Ectodermal cell (in vitro differentiated cells): ENCODE results near the gene NPR3.
"Not testable (repeated sequence)": the region's sequence is repeated elsewhere in the genome, so short reads cannot be mapped to it uniquely, and the experiment has no call there.

Source experiments
- H3K27ac ChIP-seq: 2 replicates; pipeline ENCODE4 v1.7.0; 2013; ENCODE audit warnings: mild to moderate bottlenecking, low read depth, low read length; ENCODE audit not compliant: insufficient read depth, poor library complexity, severe bottlenecking
- H3K27me3 ChIP-seq: 2 replicates; pipeline ENCODE4 v1.7.0; 2013; ENCODE audit warnings: mild to moderate bottlenecking, low read length; ENCODE audit not compliant: insufficient read depth, control insufficient read depth, poor library complexity, severe bottlenecking
- H3K36me3 ChIP-seq: one replicate; pipeline ENCODE4 v1.7.0; 2013; ENCODE audit warnings: low read length; ENCODE audit not compliant: control insufficient read depth, insufficient read depth
- H3K4me1 ChIP-seq: one replicate; pipeline ENCODE4 v1.7.0; 2013; ENCODE audit warnings: low read length; ENCODE audit not compliant: control insufficient read depth, insufficient read depth
- H3K4me3 ChIP-seq: 2 replicates; pipeline ENCODE4 v1.7.0; 2013; ENCODE audit warnings: low read depth, low read length, control low read depth; ENCODE audit not compliant: insufficient read depth
- H3K9me3 ChIP-seq: 2 replicates; pipeline ENCODE4 v1.7.0; 2013; ENCODE audit warnings: mild to moderate bottlenecking, low read length, moderate library complexity; ENCODE audit not compliant: control insufficient read depth
- WGBS, 2 experiments: methylation state at CpG; one replicate each; pipeline ENCODE4 v1.1.7; 2013; ENCODE audit warnings: missing lambda C conversion rate in 2 of 2; 5-methylcytosine and 5-hydroxymethylcytosine counted together

The NPR3 gene

GRCh38 chr5:32803656-32804055 lies 92.5 kb downstream of the NPR3 start:
- WGBS, 2 experiments, result 93 to 96% methylated on average over 3 of the region's 3 CpGs
- Histone ChIP-seq H3K4me1 (no peaks in the 10 kb centered on the region), H3K9me3 (no peaks in the 10 kb centered on the region), H3K4me3 (no peak overlapping the region), H3K27me3 (no peaks in the 10 kb centered on the region), H3K27ac (no peak overlapping the region), H3K36me3 (no peaks in the 10 kb centered on the region)

DNA sequence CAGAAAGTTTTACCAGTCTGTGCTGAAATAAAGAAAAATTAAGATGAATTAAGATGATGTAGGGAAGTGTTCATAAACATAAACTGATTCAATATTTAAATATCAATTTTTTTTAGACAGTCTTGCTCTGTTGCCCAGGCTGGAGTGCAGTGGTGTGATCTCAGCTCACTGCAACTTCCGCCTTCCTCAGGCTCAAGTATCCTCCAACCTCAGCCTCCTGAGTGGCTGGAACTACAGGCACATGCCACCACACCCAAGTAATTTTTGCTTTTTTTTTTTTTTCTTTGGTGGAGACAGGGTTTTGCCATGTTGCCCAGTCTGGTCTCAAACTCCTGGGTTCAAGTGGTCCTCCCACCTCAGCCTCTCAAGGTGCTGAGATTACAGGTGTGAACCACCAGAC lies 94.3 kb downstream of the NPR3 start:
- H3K4me1 ChIP-seq, H3K27ac ChIP-seq, H3K4me3 ChIP-seq, H3K27me3 ChIP-seq, H3K9me3 ChIP-seq, H3K36me3 ChIP-seq: not testable (repeated sequence)
- 90 to 100% methylated on average over 1 of the region's 1 CpG for WGBS, 2 experiments

DNA sequence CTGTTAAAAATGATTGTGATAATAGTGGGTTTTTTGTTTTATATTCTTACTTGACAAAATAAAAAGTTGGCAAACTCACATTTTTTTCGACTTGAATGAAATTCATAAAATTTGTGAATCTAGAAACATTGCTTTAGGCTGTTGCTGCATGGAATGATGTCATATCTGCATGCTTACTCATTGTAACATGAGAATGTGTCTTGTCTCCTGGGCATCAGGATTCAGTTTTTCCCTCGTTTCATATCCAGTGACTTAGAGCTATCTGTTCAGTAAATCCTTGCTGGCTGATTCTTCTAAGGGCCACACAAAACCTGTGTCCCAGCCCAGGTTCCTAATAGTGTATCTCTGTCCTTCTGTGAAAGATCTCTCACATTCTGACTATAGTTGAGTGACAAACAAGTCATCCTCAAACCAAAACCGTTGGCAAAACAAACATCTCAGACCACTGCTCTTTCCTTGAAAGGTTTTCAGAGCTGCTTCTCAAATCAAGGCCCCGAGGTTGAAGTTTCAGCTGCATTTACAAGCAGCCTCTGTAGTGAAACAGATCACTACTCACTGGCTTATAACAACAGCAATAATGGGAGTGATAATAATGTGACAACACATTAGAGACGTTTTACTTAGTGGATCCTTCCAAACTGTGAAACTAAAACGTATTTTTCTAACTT lies 95.0 kb downstream of the NPR3 start:
- no peaks in the 10 kb centered on the region for H3K4me1 ChIP-seq
- no peaks in the 10 kb centered on the region for H3K9me3 ChIP-seq
- no peak overlapping the region for H3K4me3 ChIP-seq
- no peak overlapping the region for H3K27ac ChIP-seq
- no peaks in the 10 kb centered on the region for H3K36me3 ChIP-seq
- 60 to 76% methylated on average over 5 to 6 of the region's 6 CpGs for WGBS, 2 experiments
- no peaks in the 10 kb centered on the region for H3K27me3 ChIP-seq

GRCh38 chr5:32808783-32809182 lies 97.7 kb downstream of the NPR3 start:
- Histone ChIP-seq H3K9me3 (no peaks in the 10 kb centered on the region), H3K36me3 (no peaks in the 10 kb centered on the region)
- 73 to 97% methylated on average over 1 of the region's 1 CpG for WGBS, 2 experiments

DNA sequence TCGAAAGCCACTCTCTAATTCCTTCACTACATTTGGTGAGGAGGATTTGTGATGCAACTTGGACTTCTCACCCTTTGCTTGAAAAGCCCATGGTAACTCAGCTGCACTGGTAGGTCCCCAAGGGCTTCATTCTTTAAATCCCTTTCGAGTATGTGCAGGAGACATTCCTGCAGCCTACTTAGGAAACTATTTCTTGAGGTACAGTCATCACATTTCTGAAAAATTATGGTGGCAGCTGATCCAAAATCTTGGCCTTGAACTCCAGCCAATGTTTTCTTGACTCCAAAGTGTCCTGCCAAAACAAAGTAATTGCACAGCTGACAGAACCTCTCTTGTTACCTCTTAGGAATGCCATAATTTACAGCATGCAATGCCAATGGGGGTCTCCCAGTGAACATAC lies 99.7 kb downstream of the NPR3 start:
- Histone ChIP-seq H3K27ac (no peak overlapping the region), H3K9me3 (no peaks in the 10 kb centered on the region), H3K4me3 (no peak overlapping the region), H3K36me3 (no peaks in the 10 kb centered on the region), H3K4me1 (no peaks in the 10 kb centered on the region), H3K27me3 (no peaks in the 10 kb centered on the region)
- WGBS, 2 experiments, result 86 to 89% methylated on average over 2 of the region's 2 CpGs

More at GRCh38 chr5:32808783-32809182, 97.7 kb downstream of the NPR3 start:
- no peaks in the 10 kb centered on the region for H3K4me1 ChIP-seq
- no peak overlapping the region for H3K4me3 ChIP-seq
- no peak overlapping the region for H3K27ac ChIP-seq
- H3K27me3 ChIP-seq, result no peaks in the 10 kb centered on the region

DNA sequence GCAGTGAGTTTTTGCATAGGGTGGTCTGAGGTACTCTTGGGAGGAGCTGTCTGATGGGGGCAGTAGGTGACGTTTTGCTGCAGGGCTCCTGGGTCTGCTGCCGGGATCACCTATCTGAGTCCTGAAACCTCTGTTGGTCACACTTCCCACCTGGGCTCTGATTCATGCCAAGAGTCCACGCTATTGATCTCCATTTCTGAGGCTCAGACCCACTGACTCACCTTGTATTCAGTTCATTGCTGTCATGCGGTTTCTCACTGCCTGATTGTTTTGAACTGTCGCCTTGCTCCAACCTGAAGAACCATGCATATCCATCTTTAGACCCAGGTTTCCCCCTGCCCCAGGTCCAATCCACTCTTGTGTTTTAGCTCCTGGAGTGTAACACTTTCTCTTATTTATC lies 101.3 kb downstream of the NPR3 start:
- no peak overlapping the region for H3K4me3 ChIP-seq
- H3K27me3 ChIP-seq, result no peaks in the 10 kb centered on the region
- no peaks in the 10 kb centered on the region for H3K4me1 ChIP-seq
- 86 to 87% methylated on average over 5 of the region's 5 CpGs for WGBS, 2 experiments
- H3K9me3 ChIP-seq, result no peaks in the 10 kb centered on the region
- no peak overlapping the region for H3K27ac ChIP-seq
- no peaks in the 10 kb centered on the region for H3K36me3 ChIP-seq

DNA sequence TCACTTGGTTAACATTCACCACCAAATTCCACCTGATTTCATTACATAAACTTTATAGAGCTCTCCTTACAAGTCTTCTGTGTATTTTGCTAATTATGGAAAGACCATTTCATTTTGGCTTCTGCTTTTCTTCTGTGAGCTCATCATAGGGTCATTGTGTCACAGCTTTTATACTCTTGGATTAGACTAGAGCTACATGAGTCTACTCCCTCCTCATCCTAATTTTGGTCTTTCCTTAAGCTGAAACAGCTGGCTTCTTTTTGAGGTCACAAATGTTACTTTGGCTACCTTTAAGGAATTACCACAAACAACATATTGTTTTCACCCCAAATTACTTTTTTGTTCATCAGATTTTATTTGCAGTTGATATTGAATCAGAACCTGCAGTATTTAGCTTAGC lies 103.0 kb downstream of the NPR3 start:
- H3K36me3 ChIP-seq, result no peaks in the 10 kb centered on the region
- no peak overlapping the region for H3K4me3 ChIP-seq
- H3K27me3 ChIP-seq, result no peaks in the 10 kb centered on the region
- no peaks in the 10 kb centered on the region for H3K9me3 ChIP-seq
- H3K27ac ChIP-seq, result no peak overlapping the region
- H3K4me1 ChIP-seq, result no peaks in the 10 kb centered on the region

DNA sequence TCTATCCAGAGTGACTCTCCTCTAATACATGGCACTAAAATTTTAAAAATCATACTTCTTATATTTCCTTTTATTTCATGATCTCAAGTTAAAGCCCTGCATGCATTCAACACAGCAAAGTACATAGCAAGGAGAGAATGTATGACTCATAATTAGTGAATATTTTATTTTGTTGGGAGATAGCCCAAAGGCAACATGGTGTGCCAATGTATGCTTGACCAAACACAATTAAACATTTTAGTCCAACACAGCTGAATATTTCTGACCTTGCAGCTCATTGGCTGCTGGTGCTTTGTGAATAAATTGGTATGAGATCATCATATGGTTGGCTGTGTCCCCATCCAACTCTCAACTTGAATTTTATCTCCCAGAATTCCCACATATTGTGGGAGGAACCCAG lies 103.5 kb downstream of the NPR3 start:
- Histone ChIP-seq H3K27ac (no peak overlapping the region), H3K36me3 (no peaks in the 10 kb centered on the region), H3K4me1 (no peaks in the 10 kb centered on the region), H3K27me3 (no peaks in the 10 kb centered on the region), H3K4me3 (no peak overlapping the region), H3K9me3 (no peaks in the 10 kb centered on the region)

- Histone ChIP-seq H3K4me3 (no peak overlapping the region), H3K27ac (no peak overlapping the region), H3K9me3 (no peaks in the 10 kb centered on the region), H3K36me3 (no peaks in the 10 kb centered on the region), H3K27me3 (no peaks in the 10 kb centered on the region), H3K4me1 (no peaks in the 10 kb centered on the region)
- 87 to 98% methylated on average over 1 of the region's 1 CpG for whole genome bisulfite sequencing, 2 experiments
Observed at GRCh38 chr5:32827981-32828380, 116.9 kb downstream of the NPR3 start.

- WGBS, 2 experiments, result 88 to 94% methylated on average over 2 of the region's 2 CpGs
- no peaks in the 10 kb centered on the region for H3K9me3 ChIP-seq
- H3K27ac ChIP-seq, result no peak overlapping the region
- no peaks in the 10 kb centered on the region for H3K27me3 ChIP-seq
- H3K4me1 ChIP-seq, result no peaks in the 10 kb centered on the region
- no peaks in the 10 kb centered on the region for H3K36me3 ChIP-seq
- no peak overlapping the region for H3K4me3 ChIP-seq
Observed at GRCh38 chr5:32828492-32828891, 117.4 kb downstream of the NPR3 start.

GRCh38 chr5:32831624-32832023 lies 120.5 kb downstream of the NPR3 start:
- Histone ChIP-seq H3K9me3 (no peaks in the 10 kb centered on the region), H3K27ac (no peak overlapping the region), H3K36me3 (no peaks in the 10 kb centered on the region), H3K4me1 (no peaks in the 10 kb centered on the region), H3K4me3 (no peak overlapping the region), H3K27me3 (no peaks in the 10 kb centered on the region)
- 89 to 100% methylated on average over 1 of the region's 1 CpG for WGBS, 2 experiments
